ENCODE data around the gene INAFM2. TPM values are rescaled to one million over a fixed set of nuclear protein-coding genes. Genes with fewer than 3 reads are reported as not detected.

Gene INAFM2
- total RNA-seq, 1 donor from 2014 or later, result 18.2 TPM

DNA sequence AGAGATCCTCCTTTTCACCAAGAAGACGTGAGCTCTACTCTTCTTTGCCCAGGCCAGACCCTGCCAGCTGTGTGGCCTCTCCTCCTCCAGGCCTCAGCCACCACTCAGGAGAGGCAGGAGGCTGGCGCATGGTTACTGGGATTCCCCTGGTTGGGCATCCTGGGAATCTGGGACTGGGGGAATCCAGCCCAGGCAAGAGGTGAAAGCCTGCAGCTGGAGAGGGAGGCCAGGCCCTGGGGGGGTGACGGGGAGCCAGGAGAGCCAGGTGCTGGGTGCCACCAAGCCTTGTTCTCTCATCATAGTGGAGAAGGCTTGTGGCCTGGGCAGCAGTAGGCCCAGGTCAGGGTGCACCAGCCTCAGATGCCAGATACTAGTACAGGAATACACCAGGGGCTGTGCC lies 11.0 kb downstream of the INAFM2 start:
- H3K4me3 Mint-ChIP-seq, result no peak overlapping the region
- H3K27ac ChIP-seq, result no peak overlapping the region

DNA sequence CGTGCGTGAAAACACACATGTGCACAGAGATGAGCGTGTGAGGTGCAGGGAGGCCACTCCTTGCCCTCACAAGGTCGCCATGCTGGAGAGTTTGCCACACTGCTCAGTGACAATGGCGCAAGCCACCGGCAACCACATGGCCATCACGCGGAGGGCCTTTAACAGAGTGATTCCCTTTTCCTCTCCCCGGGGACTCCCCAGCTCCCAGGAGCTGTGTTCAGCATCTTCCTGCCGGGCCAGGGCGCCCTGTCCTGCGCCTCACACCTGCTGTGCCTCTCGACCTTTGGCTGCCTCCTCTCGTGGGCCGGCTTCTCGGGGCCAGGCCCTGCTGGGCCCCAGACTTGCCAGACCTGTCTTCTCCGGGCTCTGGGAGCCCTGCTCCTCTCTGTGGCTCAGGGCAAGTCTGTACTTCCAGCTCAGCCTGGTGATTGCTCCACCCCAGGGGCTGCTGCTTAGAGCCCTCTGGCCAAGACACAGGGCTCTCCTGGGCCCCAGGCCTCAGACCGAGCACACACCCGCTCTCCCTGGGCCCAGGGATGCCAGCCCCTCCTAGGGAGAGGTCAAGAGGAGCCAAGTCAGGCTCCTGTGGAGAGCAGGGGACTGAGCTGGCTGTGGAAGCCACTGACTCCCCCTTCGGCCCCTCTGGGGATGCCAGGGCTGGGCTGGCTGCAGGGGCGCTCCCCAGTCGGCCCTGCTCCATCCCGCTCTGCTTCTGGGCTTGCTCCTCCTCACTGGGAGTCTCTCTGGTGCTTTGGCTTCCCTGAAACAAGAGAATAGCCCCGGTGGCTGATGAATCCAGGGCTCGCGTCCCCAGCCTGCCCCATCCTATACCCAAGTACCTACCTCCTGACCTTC lies 11.7 kb downstream of the INAFM2 start:
- H3K27ac Mint-ChIP-seq, result no peak overlapping the region
- no peak overlapping the region for H3K9ac ChIP-seq

More for the DNA sequence above, 11.0 kb downstream of the INAFM2 start:
- peaks cover 30% of the 10 kb centered on the region for H3K4me1 Mint-ChIP-seq
- no peak overlapping the region for H3K4me3 ChIP-seq
- H3K79me2 ChIP-seq (ENCODE audit: low read depth), result no peaks in the 10 kb centered on the region
- TF ChIP-seq CTCF (IDR thresholded peaks at IDR 0.05) (no peak), EZH2 (IDR thresholded peaks at IDR 0.05) (no peak), EZH2phosphoT487 (IDR thresholded peaks at IDR 0.05) (no peak)
- H3K9me3 ChIP-seq (ENCODE audit: low read depth), result no peaks in the 10 kb centered on the region
- H2AFZ ChIP-seq (replicated peaks), result no peak overlapping the region
- peaks cover 3% of the 10 kb centered on the region for H3K27me3 Mint-ChIP-seq (ENCODE audit: insufficient read depth, low read depth)
- no peak for DNase-seq (ENCODE audit: low spot score)
- H3K27ac Mint-ChIP-seq, result no peak overlapping the region
- H3F3A ChIP-seq (ENCODE audit: low read depth), result no peaks in the 10 kb centered on the region
- no peak overlapping the region for H3K4me2 ChIP-seq
- peaks cover 15% of the 10 kb centered on the region for H3K27me3 ChIP-seq
- no peaks in the 10 kb centered on the region for H3K9me3 Mint-ChIP-seq
- no peaks in the 10 kb centered on the region for H3K4me1 ChIP-seq
- H3K36me3 ChIP-seq, result no peaks in the 10 kb centered on the region
- no peaks in the 10 kb centered on the region for H3K36me3 Mint-ChIP-seq
- H3K9ac ChIP-seq, result no peak overlapping the region
- H4K20me1 ChIP-seq (ENCODE audit: low read depth), result no peaks in the 10 kb centered on the region

DNA sequence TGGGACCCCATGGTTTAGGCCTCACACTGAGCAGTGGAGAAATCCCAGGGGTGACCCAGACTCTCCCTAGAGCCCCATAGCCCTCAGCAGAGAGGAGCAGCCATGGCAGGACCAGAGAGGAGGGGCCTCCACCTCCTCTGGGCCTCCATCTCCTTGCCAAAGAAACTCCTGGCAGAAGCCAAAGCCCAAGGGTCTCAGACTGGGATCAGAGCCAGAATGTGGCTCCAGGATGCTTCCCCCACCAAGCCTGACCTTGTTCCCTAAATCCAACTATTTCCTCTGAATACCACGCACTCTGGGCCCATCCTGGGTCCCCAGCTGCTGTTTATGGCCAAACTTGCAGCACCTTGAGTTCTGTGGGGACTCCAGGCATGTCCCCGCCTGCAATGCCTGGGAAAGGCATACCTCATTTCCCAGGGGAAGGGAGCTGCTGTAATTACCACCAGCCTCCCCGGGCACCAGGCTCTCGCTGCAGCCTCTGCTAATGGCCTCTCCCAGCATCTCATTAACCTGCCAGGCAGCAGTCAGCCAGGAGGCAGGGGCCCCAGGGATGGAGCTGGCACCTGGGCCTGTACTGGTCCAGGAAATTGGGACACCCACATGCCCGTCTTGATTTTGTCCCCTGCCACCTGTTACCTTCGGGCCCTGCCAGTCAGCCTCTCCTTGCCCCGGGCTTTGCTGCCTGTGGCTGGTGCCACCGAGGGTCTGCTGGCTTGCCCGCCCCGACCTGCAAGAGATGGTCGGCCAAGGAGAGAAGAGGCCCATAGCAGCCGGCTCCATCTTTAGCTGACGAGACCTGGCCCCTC lies 12.6 kb downstream of the INAFM2 start:
- peaks cover 11% of the 10 kb centered on the region for H3K4me1 ChIP-seq
- no peaks in the 10 kb centered on the region for H3F3A ChIP-seq (ENCODE audit: low read depth)
- H4K20me1 ChIP-seq (ENCODE audit: low read depth), result no peaks in the 10 kb centered on the region
- no peak overlapping the region for H3K27ac ChIP-seq
- no peaks in the 10 kb centered on the region for H3K9me3 ChIP-seq (ENCODE audit: low read depth)
- H3K27me3 ChIP-seq, result peaks cover 8% of the 10 kb centered on the region
- no peak for DNase-seq (ENCODE audit: low spot score)
- Mint-ChIP-seq H3K27ac (no peak overlapping the region), H3K36me3 (no peaks in the 10 kb centered on the region), H3K4me3 (no peak overlapping the region), H3K4me1 (peaks cover 24% of the 10 kb centered on the region), H3K27me3 (ENCODE audit: insufficient read depth, low read depth) (peaks cover 3% of the 10 kb centered on the region), H3K9me3 (no peaks in the 10 kb centered on the region)
- H3K79me2 ChIP-seq (ENCODE audit: low read depth), result no peaks in the 10 kb centered on the region
- TF ChIP-seq EZH2 (IDR thresholded peaks at IDR 0.05) (no peak), CTCF (IDR thresholded peaks at IDR 0.05) (no peak), EZH2phosphoT487 (IDR thresholded peaks at IDR 0.05) (no peak)
- no peak overlapping the region for H3K4me2 ChIP-seq
- H3K4me3 ChIP-seq, result no peak overlapping the region
- no peak overlapping the region for H2AFZ ChIP-seq (replicated peaks)
- no peaks in the 10 kb centered on the region for H3K36me3 ChIP-seq
- no peak overlapping the region for H3K9ac ChIP-seq

More for the DNA sequence above, 11.7 kb downstream of the INAFM2 start:
- Histone ChIP-seq H3K9me3 (ENCODE audit: low read depth) (no peaks in the 10 kb centered on the region), H3K4me3 (no peak overlapping the region), H3K27ac (no peak overlapping the region), H3K79me2 (ENCODE audit: low read depth) (no peaks in the 10 kb centered on the region), H3K4me1 (peaks cover 1% of the 10 kb centered on the region), H3K36me3 (no peaks in the 10 kb centered on the region), H3K27me3 (peaks cover 15% of the 10 kb centered on the region), H2AFZ (replicated peaks) (no peak overlapping the region), H4K20me1 (ENCODE audit: low read depth) (no peaks in the 10 kb centered on the region), H3F3A (ENCODE audit: low read depth) (no peaks in the 10 kb centered on the region), H3K4me2 (no peak overlapping the region)
- peaks cover 27% of the 10 kb centered on the region for H3K4me1 Mint-ChIP-seq
- H3K36me3 Mint-ChIP-seq, result no peaks in the 10 kb centered on the region
- H3K4me3 Mint-ChIP-seq, result no peak overlapping the region
- H3K27me3 Mint-ChIP-seq (ENCODE audit: insufficient read depth, low read depth), result peaks cover 3% of the 10 kb centered on the region
- H3K9me3 Mint-ChIP-seq, result no peaks in the 10 kb centered on the region
- DNase-seq (ENCODE audit: low spot score), result no peak
- no peak for TF ChIP-seq EZH2 (IDR thresholded peaks at IDR 0.05)
- TF ChIP-seq EZH2phosphoT487 (IDR thresholded peaks at IDR 0.05), result no peak
